ENCODE results near the gene BFAR.

BFAR gene

DNA sequence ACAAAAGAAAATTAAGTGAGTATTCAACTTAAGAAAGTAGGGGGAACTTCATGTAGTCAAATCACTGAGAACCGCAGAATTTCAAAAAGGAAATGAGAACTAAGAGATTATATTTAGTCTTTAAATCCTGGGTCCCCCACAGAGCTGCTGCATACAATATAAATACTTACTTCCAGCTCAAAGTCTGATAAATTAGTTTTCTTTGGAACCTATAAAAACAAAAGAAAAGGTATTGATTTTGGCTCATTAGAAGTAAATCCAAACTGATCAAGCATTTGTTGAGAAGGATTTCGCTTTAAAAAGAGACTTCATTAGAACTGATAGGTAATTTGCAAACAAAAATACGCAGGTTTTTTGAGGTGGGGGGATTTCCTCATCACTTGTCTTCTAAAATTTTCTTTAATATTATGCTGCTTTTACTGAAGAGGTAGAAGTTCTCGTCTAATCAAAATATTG, 24.6 kb upstream of the BFAR start:
- H3K4me3 ChIP-seq (ENCODE audit: low read depth, low read length) = no peak overlapping the region
- in situ Hi-C loops (cut with HindIII; ENCODE audit: low sequenced_read_pairs) = no loop called here
- DNase-seq (ENCODE audit: low read depth) = no peak
- TF ChIP-seq, protein P1, sequence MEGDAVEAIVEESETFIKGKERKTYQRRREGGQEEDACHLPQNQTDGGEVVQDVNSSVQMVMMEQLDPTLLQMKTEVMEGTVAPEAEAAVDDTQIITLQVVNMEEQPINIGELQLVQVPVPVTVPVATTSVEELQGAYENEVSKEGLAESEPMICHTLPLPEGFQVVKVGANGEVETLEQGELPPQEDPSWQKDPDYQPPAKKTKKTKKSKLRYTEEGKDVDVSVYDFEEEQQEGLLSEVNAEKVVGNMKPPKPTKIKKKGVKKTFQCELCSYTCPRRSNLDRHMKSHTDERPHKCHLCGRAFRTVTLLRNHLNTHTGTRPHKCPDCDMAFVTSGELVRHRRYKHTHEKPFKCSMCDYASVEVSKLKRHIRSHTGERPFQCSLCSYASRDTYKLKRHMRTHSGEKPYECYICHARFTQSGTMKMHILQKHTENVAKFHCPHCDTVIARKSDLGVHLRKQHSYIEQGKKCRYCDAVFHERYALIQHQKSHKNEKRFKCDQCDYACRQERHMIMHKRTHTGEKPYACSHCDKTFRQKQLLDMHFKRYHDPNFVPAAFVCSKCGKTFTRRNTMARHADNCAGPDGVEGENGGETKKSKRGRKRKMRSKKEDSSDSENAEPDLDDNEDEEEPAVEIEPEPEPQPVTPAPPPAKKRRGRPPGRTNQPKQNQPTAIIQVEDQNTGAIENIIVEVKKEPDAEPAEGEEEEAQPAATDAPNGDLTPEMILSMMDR (IDR thresholded peaks at IDR 0.05; ENCODE audit: low read depth, low read length, missing control alignments) = no peak

DNA sequence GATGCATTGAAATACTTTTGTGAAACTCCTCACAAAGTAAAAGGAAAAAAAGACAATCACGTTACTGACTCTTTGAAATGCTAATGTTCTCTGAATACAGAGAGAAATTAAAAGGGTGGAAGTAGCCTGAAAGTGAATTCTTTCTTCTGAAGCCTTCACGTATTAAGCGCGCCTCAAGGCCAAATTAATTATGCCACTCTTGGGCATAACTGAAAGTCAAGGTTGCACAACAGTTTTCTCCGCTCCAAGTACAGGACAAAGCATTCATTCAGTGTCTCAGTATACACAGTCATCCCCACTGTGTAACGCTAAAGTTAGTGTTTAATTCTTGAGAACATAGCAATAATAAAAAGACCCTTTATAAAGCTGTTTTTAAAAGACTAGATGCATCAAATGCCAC, 24.1 kb upstream of the BFAR start:
- TF ChIP-seq, protein P1 (IDR thresholded peaks at IDR 0.05; ENCODE audit: low read depth, low read length, missing control alignments) = no peak
- H3K4me3 ChIP-seq (ENCODE audit: low read depth, low read length) = no peak overlapping the region
- no peak for DNase-seq (ENCODE audit: low read depth)
- in situ Hi-C loops (cut with HindIII; ENCODE audit: low sequenced_read_pairs) = no loop called here

DNA sequence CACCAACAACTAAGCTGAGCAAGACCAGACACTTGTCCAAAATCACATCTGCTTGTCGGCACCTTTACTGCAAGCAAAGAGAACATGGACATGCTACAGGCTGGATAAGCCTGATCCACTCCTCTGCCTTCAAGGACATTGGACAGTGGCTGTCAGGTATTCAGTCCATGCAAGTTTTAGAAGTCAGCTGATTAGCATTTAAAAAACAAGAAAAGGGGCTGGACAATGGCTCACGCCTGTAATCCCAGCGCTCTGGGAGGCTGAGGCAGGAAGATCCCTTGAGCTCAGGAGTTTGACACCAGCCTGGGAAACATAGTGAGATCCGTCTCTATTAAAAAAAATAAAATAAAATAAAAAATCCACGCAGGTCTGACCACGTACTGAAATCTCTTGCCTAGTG, 23.0 kb upstream of the BFAR start:
- no peak for DNase-seq (ENCODE audit: low read depth)
- H3K4me3 ChIP-seq (ENCODE audit: low read depth, low read length) = no peak overlapping the region
- TF ChIP-seq, protein P1 (IDR thresholded peaks at IDR 0.05; ENCODE audit: low read depth, low read length, missing control alignments) = no peak
- in situ Hi-C loops (cut with HindIII; ENCODE audit: low sequenced_read_pairs) = no loop called here

DNA sequence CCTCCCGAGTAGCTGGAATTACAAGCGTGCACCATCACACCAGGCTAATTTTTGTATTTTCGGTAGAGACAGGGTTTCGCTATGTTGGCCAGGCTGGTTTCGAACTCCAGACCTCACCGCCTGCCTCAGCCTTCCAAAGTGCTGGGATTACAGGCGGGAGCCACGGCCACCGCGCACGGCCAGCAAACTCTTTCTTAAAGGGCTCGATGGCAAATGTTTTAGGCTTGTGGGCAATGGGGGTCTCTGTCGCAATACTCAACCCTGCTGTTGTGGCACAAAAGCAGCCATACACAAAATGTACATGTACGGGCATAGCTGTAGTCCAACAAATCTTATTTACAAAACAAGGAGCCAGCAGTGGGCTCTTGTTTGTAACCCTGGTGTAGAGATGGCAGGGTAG, 21.1 kb upstream of the BFAR start:
- DNase-seq (ENCODE audit: low read depth) = no peak
- in situ Hi-C loops (cut with HindIII; ENCODE audit: low sequenced_read_pairs) = no loop called here
- H3K4me3 ChIP-seq (ENCODE audit: low read depth, low read length) = no peak overlapping the region
- TF ChIP-seq, protein P1 (IDR thresholded peaks at IDR 0.05; ENCODE audit: low read depth, low read length, missing control alignments) = no peak

DNA sequence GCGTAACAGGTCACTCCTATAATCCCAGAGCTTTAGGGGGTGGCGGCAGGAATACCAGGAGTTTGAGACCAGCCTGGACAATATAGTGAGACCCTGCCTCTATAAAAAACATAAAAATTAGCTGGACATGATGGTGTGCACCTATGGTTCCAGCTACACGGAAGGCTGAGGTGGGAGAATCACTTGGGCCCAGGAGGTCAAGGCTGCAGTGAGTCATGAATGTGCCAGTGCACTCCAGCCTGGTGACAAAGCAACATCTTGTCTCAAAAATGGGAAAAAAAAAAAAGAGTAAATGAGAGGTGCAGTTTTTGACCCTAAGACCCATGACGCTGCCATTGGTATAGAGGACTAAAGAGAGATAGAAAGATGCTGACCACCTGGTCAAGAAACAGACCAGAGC, 18.8 kb upstream of the BFAR start:
- in situ Hi-C loops (cut with HindIII; ENCODE audit: low sequenced_read_pairs) = no loop called here
- TF ChIP-seq, protein P1 (IDR thresholded peaks at IDR 0.05; ENCODE audit: low read depth, low read length, missing control alignments) = no peak
- H3K4me3 ChIP-seq (ENCODE audit: low read depth, low read length) = no peak overlapping the region
- DNase-seq (ENCODE audit: low read depth) = no peak

DNA sequence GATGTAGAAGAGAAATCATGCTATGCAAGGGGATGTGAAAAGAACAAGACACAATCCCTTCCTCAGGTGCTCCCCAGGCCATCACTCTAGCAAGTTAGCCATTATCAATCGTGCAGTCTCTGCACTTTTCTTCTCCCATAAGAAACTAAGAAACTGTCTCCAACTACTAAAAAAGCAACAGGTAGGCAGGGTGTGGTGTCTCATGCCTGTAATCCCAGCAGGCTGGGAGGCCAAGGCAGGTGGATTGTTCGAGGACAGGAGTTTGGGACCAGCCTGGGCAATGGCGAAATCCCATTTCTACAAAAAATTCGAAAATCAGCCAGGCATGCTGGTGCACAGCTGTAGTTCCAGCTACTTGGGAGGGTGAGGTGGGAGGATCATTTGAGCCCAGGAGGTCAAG, 16.5 kb upstream of the BFAR start:
- H3K4me3 ChIP-seq (ENCODE audit: low read depth, low read length) = no peak overlapping the region
- in situ Hi-C loops (cut with HindIII; ENCODE audit: low sequenced_read_pairs) = no loop called here
- DNase-seq (ENCODE audit: low read depth) = no peak
- TF ChIP-seq, protein P1 (IDR thresholded peaks at IDR 0.05; ENCODE audit: low read depth, low read length, missing control alignments) = no peak

DNA sequence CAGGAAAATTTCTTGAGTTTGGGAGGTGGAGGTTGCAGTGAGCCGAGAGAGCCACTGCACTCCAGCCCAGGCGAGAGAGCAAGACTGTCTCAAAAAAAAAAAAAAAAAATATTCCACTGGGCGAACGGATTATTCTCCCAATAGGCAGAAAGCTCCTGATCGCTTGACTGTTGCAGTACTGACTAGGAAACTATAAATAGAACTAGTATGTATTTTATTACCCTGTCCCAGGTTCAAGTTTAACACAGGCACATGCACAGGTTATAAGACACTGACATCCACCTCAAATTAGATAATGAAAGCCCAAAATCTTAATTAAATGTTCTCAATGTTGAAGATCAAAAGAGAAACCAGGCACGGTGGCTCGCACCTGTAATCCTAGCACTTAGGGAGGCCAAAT, 14.2 kb upstream of the BFAR start:
- no peak for DNase-seq (ENCODE audit: low read depth)
- TF ChIP-seq, protein P1 (IDR thresholded peaks at IDR 0.05; ENCODE audit: low read depth, low read length, missing control alignments) = no peak
- in situ Hi-C loops (cut with HindIII; ENCODE audit: low sequenced_read_pairs) = no loop called here
- no peak overlapping the region for H3K4me3 ChIP-seq (ENCODE audit: low read depth, low read length)
